ENCODE results near the gene THY1.
A peak's percentile ranks its signal among the peaks of the same experiment; 100 is the strongest.
"Not testable (repeated sequence)": the region's sequence is repeated elsewhere in the genome, so short reads cannot be mapped to it uniquely, and the experiment has no call there.

The THY1 gene

DNA sequence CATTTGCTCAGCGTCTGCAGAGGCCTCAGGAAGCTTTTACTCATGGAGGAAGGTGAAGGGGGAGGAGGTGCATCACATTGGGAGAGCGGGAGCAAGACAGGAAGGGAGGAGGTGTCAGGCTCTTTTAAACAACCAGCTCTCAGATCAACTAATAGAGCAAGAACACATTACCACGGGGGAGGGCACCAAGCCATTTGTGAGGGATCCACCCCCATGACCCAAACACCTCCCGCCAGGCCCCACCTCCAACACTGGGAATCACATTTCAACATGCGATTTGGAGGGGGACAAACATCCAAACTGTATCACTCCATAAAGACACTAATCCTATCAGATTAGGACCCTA is 18.9 kb upstream of the THY1 start:
- H3K4me1 ChIP-seq (ENCODE audit: control insufficient read depth in 1 of 2, insufficient read depth in 2 of 2, low read length in 2 of 2): peaks cover 0 to 10% of the 10 kb centered on the region in 2 donors
- no peak overlapping the region for H3K27ac ChIP-seq (ENCODE audit: low read length)
- no peaks in the 10 kb centered on the region for H3K36me3 ChIP-seq (ENCODE audit: control insufficient read depth in 1 of 2, insufficient read depth in 2 of 2, low read length in 2 of 2)
- H3K4me3 ChIP-seq (ENCODE audit: low read depth in 1 of 2, low read length in 2 of 2): no peak overlapping the region
- H3K27me3 ChIP-seq (ENCODE audit: low read depth, low read length): no peaks in the 10 kb centered on the region
- no peaks in the 10 kb centered on the region for H3K9me3 ChIP-seq (ENCODE audit: control insufficient read depth in 1 of 2, low read length in 2 of 2)

DNA sequence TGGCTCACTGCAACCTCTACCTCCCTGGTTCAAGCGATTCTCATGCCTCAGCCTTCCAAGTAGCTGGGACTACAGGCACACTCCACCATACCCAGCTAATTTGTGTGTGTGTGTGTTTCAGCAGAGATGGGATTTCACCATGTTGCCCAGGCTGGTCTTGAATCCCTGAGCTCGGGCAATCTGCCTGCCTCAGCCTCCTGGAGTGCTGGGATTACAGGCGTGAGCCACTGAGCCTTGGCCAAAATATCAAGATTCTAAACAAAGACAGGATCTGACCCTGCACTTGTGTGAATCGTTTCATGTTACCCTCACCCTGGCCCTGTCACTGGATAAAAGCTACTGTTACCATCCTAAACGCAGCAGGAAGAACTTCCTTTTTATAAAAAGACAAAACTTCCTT is 15.6 kb upstream of the THY1 start:
- no peaks in the 10 kb centered on the region for H3K9me3 ChIP-seq (ENCODE audit: control insufficient read depth in 1 of 2, low read length in 2 of 2)
- H3K27me3 ChIP-seq (ENCODE audit: low read depth, low read length): no peaks in the 10 kb centered on the region
- H3K4me1 ChIP-seq (ENCODE audit: control insufficient read depth in 1 of 2, insufficient read depth in 2 of 2, low read length in 2 of 2): peaks cover 0 to 2% of the 10 kb centered on the region in 2 donors
- H3K36me3 ChIP-seq (ENCODE audit: control insufficient read depth in 1 of 2, insufficient read depth in 2 of 2, low read length in 2 of 2): no peaks in the 10 kb centered on the region
- H3K4me3 ChIP-seq (ENCODE audit: low read depth in 1 of 2, low read length in 2 of 2): no peak overlapping the region
- no peak overlapping the region for H3K27ac ChIP-seq (ENCODE audit: low read length)

DNA sequence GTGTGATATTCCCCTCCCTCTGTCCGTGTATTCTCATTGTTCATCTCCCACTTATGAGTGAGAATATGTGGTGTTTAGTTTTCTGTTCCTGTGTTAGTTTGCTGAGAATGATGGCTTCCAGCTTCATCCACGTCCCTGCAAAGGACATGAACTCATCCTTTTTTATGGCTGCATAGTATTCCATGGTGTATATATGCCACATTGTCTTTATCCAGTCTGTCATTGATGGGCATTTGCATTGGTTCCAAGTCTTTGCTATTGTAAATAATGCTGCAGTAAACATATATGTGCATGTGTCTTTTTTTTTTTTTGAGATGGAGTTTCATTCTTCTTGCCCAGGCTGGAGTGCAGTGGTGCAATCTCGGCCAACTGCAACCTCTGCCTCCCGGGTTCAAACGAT is 14.5 kb upstream of the THY1 start:
- H3K36me3 ChIP-seq (ENCODE audit: control insufficient read depth in 1 of 2, insufficient read depth in 2 of 2, low read length in 2 of 2); H3K27me3 ChIP-seq (ENCODE audit: low read depth, low read length); H3K9me3 ChIP-seq (ENCODE audit: control insufficient read depth in 1 of 2, low read length in 2 of 2); H3K27ac ChIP-seq (ENCODE audit: low read length); H3K4me3 ChIP-seq (ENCODE audit: low read depth in 1 of 2, low read length in 2 of 2): not testable (repeated sequence)
- peaks cover 0 to 13% of the 10 kb centered on the region in 2 donors for H3K4me1 ChIP-seq (ENCODE audit: control insufficient read depth in 1 of 2, insufficient read depth in 2 of 2, low read length in 2 of 2)

DNA sequence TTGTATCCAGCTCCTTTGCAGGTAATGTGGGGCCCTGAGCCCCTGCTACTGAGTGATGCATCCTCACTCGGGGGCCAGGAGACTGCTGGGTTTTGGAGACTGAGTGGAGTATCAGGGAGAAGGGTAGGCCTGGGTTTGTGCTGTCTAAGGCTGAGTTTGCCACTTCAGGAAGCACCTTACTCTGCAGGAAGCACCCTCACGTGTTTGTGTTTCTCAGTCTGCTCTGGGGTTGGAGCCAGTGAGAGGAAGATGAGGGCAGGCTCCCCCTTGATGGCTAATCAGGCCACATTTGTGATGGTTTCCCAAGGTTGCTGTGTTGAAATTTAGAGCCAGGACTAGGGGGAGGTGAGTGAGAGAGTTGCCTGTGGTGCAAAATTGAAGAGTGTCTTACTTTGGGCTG is 13.7 kb upstream of the THY1 start:
- Histone ChIP-seq H3K9me3 (ENCODE audit: control insufficient read depth in 1 of 2, low read length in 2 of 2) (no peaks in the 10 kb centered on the region), H3K36me3 (ENCODE audit: control insufficient read depth in 1 of 2, insufficient read depth in 2 of 2, low read length in 2 of 2) (no peaks in the 10 kb centered on the region), H3K27me3 (ENCODE audit: low read depth, low read length) (no peaks in the 10 kb centered on the region), H3K27ac (ENCODE audit: low read length) (no peak overlapping the region), H3K4me1 (ENCODE audit: control insufficient read depth in 1 of 2, insufficient read depth in 2 of 2, low read length in 2 of 2) (peaks cover 0 to 18% of the 10 kb centered on the region in 2 donors), H3K4me3 (ENCODE audit: low read depth in 1 of 2, low read length in 2 of 2) (no peak overlapping the region)

DNA sequence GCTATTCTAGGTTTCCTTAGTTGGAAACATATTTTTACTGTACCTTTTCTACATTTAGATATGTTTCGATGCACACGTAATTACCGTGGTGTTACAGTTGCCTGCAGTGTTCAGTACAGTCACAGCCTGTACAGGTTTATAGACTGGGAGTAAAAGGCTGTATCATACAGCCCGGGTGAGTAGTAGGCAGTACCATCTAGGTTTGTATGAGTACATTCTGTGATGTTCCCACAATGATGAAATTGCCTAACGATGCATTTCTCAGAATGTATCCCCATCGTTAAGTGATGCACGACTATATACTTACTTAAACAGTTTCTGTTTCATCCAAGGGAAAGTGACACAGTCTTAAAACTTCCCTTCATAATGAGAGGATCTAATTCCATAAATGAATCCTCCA is 13.1 kb upstream of the THY1 start:
- Histone ChIP-seq H3K36me3 (ENCODE audit: control insufficient read depth in 1 of 2, insufficient read depth in 2 of 2, low read length in 2 of 2) (no peaks in the 10 kb centered on the region), H3K4me3 (ENCODE audit: low read depth in 1 of 2, low read length in 2 of 2) (no peak overlapping the region), H3K27me3 (ENCODE audit: low read depth, low read length) (no peaks in the 10 kb centered on the region)

DNA sequence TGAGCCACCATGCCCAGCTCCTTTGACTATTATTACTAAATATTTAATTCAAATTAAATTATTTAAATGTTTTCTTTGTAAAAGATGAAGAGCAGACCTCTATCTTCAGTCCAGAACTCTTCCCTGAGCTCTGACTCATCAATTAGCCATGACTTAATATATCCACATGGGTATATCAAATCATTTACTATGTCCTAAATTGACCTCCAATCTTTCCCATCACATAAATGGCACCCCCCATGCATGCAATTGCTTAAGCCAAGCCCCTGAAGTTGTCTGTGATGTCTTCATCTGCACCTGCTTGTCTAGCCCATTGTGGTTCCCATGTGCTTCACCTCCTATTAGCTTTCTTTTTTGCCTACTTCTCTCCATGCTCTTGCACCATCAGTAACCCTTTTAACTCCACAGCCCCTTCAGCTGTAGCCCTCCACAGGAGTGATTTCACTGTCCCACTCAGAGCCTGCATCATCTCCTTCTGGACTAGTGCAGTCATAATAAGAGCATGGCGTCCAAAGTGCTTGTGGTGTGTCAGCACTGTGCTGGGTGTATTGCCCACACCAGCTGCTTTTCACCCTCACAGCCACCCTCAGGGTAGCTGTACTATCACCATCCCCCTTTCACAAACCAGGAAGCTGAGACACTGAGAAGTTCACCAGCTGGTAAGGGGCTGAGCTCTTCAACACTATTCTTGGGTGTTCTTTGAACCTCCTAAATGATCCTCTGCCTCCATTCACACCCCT is 11.8 kb upstream of the THY1 start:
- Histone ChIP-seq H3K9me3 (ENCODE audit: control insufficient read depth in 1 of 2, low read length in 2 of 2) (no peaks in the 10 kb centered on the region), H3K27ac (ENCODE audit: low read length) (no peak overlapping the region), H3K4me1 (ENCODE audit: control insufficient read depth in 1 of 2, insufficient read depth in 2 of 2, low read length in 2 of 2) (peaks cover 0 to 18% of the 10 kb centered on the region in 2 donors), H3K4me3 (ENCODE audit: low read depth in 1 of 2, low read length in 2 of 2) (no peak overlapping the region), H3K36me3 (ENCODE audit: control insufficient read depth in 1 of 2, insufficient read depth in 2 of 2, low read length in 2 of 2) (no peaks in the 10 kb centered on the region), H3K27me3 (ENCODE audit: low read depth, low read length) (no peaks in the 10 kb centered on the region)

More for the DNA sequence above, 13.1 kb upstream of the THY1 start:
- Histone ChIP-seq H3K9me3 (ENCODE audit: control insufficient read depth in 1 of 2, low read length in 2 of 2) (no peaks in the 10 kb centered on the region), H3K4me1 (ENCODE audit: control insufficient read depth in 1 of 2, insufficient read depth in 2 of 2, low read length in 2 of 2) (peaks cover 0 to 18% of the 10 kb centered on the region in 2 donors), H3K27ac (ENCODE audit: low read length) (no peak overlapping the region)

DNA sequence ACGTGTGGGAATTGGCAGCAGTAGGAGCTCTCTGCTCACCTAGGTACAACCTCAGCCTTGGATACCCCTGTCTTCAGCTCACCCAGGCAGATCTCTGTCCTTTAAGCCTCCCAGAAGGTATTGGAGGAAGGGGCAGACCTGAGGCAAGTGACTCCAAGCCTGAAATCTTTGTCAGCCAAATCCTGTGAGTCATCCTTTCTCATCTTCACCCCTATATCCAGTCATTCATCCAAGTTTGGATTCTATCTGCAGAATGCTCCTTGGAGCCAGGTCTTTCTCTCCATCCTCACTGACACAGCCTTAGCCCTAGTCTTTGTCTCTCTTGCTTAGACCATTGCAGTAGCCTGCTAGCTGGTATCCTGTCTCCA is 10.4 kb upstream of the THY1 start:
- no peaks in the 10 kb centered on the region for H3K9me3 ChIP-seq (ENCODE audit: control insufficient read depth in 1 of 2, low read length in 2 of 2)
- peak overlapping the region; percentile 28 for H3K27ac ChIP-seq (ENCODE audit: low read length)
- H3K4me3 ChIP-seq (ENCODE audit: low read depth in 1 of 2, low read length in 2 of 2): peak overlapping the region in 1 of 2 donors; percentile 20
- H3K36me3 ChIP-seq (ENCODE audit: control insufficient read depth in 1 of 2, insufficient read depth in 2 of 2, low read length in 2 of 2): no peaks in the 10 kb centered on the region
- H3K4me1 ChIP-seq (ENCODE audit: control insufficient read depth in 1 of 2, insufficient read depth in 2 of 2, low read length in 2 of 2): peaks cover 0 to 18% of the 10 kb centered on the region in 2 donors
- H3K27me3 ChIP-seq (ENCODE audit: low read depth, low read length): no peaks in the 10 kb centered on the region

DNA sequence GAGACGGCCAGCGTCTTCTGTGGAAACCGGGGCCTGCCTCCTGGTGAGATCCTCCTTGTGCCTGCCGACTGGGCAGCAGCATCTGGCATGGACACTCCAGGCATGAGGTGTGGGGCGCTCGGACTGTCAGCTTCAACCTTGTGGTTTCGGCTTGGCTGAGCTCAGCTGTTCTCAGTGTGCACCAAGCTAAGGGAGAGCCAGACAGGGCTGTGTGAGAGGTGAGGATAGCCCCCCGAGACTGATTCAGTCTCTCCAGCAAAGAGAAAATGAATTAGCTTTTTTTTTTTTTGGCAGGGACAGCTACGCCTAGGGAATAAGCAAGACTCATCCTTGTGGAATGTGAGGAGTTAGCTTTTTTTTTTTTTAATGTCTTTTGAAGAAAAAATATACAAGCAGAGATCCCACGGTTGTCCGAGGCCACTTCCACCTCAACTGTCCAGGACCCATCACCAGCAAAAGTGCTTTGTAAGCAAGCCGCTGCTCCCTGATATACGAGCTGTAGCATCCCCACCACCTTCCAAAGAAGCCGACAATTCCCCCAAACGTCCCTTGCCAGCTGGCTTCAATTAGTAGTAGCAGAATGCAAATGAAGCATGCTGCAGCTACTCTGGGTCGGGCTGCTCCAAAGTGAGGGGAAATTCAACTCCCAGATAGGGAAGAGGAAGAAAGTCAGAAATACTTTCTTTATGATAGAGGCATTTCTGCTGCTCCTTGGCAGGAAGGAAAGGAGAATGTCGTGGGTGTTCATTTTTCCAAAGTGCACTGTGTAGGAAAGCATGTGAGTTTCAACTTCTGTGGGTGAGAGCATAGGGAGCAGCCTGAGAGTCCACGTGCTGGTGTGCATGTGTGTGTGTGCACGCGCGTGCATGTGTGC is 9.7 kb upstream of the THY1 start:
- Histone ChIP-seq H3K4me1 (ENCODE audit: control insufficient read depth in 1 of 2, insufficient read depth in 2 of 2, low read length in 2 of 2) (peaks cover 0 to 18% of the 10 kb centered on the region in 2 donors), H3K27me3 (ENCODE audit: low read depth, low read length) (no peaks in the 10 kb centered on the region), H3K9me3 (ENCODE audit: control insufficient read depth in 1 of 2, low read length in 2 of 2) (no peaks in the 10 kb centered on the region), H3K4me3 (ENCODE audit: low read depth in 1 of 2, low read length in 2 of 2) (peak overlapping the region; percentile 20 to 52), H3K27ac (ENCODE audit: low read length) (peak overlapping the region; percentile 28), H3K36me3 (ENCODE audit: control insufficient read depth in 1 of 2, insufficient read depth in 2 of 2, low read length in 2 of 2) (no peaks in the 10 kb centered on the region)

DNA sequence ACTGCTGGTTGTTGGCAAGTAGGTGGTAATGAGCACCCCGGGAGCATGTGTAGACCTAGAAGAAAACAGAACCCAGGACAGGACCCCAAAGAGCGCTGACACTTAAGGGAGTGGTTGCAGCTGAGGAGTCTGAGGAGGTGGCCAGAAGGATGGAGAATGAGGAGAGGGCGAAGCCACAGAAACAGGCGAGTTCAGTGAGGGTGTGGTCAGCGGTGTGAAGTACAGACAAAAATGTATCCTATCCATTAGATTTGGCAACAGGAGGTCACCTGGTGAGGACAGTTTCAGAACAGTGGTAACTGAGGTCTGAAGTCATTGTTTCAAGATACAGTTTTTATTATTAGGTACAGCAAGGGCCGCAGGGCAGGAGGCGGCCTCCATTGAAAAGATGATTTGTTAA is 8.6 kb upstream of the THY1 start:
- Histone ChIP-seq H3K4me3 (ENCODE audit: low read depth in 1 of 2, low read length in 2 of 2) (no peak overlapping the region), H3K9me3 (ENCODE audit: control insufficient read depth in 1 of 2, low read length in 2 of 2) (no peaks in the 10 kb centered on the region), H3K27me3 (ENCODE audit: low read depth, low read length) (no peaks in the 10 kb centered on the region), H3K4me1 (ENCODE audit: control insufficient read depth in 1 of 2, insufficient read depth in 2 of 2, low read length in 2 of 2) (peaks cover 0 to 18% of the 10 kb centered on the region in 2 donors), H3K27ac (ENCODE audit: low read length) (no peak overlapping the region), H3K36me3 (ENCODE audit: control insufficient read depth in 1 of 2, insufficient read depth in 2 of 2, low read length in 2 of 2) (no peaks in the 10 kb centered on the region)

DNA sequence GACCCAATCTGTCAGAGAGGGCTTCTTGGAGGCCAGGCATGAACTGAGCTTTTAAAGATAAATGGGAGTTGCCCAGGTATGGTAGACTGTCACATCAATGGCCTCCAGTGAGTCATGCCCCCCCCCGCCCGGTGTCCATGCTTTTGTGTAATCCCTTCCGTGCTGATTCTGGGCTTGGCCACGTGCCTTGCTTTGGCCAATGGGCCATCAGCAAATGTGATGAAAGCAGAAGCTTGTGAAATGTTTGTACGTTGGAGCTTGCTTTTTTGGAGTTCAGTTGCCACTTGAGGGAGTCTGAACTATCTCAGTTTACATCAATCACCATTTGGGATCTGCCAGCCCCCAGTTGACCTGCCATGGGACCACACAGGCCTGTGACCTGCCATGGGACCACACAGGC is 4.3 kb upstream of the THY1 start:
- peaks cover 5% of the 10 kb centered on the region for H3K27me3 ChIP-seq (ENCODE audit: low read depth, low read length)
- no peak overlapping the region for H3K4me3 ChIP-seq (ENCODE audit: low read depth in 1 of 2, low read length in 2 of 2)
- no peak overlapping the region for H3K27ac ChIP-seq (ENCODE audit: low read length)
- no peaks in the 10 kb centered on the region for H3K9me3 ChIP-seq (ENCODE audit: control insufficient read depth in 1 of 2, low read length in 2 of 2)
- H3K4me1 ChIP-seq (ENCODE audit: control insufficient read depth in 1 of 2, insufficient read depth in 2 of 2, low read length in 2 of 2): peaks cover 0 to 15% of the 10 kb centered on the region in 2 donors
- no peaks in the 10 kb centered on the region for H3K36me3 ChIP-seq (ENCODE audit: control insufficient read depth in 1 of 2, insufficient read depth in 2 of 2, low read length in 2 of 2)

DNA sequence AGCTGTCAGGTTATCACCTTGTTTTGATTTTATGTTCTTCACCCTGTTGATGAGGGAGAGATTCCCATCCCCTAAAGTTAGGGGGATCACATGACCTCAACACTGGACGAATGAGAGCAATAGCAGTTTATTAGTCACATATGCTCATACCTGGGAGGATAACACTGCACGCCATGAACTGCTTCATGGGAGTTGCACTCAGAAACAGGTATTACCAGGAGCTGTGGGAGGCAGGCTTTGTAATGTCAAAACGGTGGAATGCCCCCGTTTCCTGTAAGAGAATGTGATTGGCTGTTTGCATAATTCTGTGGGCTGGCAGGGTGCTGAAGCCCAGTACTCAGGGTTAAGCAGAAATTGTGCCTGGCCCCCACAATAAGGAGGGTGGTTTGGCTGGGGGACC is 3.2 kb upstream of the THY1 start:
- H3K4me3 ChIP-seq (ENCODE audit: low read depth in 1 of 2, low read length in 2 of 2): no peak overlapping the region
- no peaks in the 10 kb centered on the region for H3K9me3 ChIP-seq (ENCODE audit: control insufficient read depth in 1 of 2, low read length in 2 of 2)
- H3K27me3 ChIP-seq (ENCODE audit: low read depth, low read length): peaks cover 9% of the 10 kb centered on the region
- H3K27ac ChIP-seq (ENCODE audit: low read length): no peak overlapping the region
- H3K4me1 ChIP-seq (ENCODE audit: control insufficient read depth in 1 of 2, insufficient read depth in 2 of 2, low read length in 2 of 2): peaks cover 0 to 23% of the 10 kb centered on the region in 2 donors
- no peaks in the 10 kb centered on the region for H3K36me3 ChIP-seq (ENCODE audit: control insufficient read depth in 1 of 2, insufficient read depth in 2 of 2, low read length in 2 of 2)
